Islet precursor cell (in vitro differentiated cells): ENCODE results near the gene CRYBG2.
"Not testable (repeated sequence)": the region's sequence is repeated elsewhere in the genome, so short reads cannot be mapped to it uniquely, and the experiment has no call there.

ENCODE experiments used
- DNase-seq: peaks from one replicate; pipeline ENCODE4 v3.0.0-alpha.2; 2018

CRYBG2 gene

DNA sequence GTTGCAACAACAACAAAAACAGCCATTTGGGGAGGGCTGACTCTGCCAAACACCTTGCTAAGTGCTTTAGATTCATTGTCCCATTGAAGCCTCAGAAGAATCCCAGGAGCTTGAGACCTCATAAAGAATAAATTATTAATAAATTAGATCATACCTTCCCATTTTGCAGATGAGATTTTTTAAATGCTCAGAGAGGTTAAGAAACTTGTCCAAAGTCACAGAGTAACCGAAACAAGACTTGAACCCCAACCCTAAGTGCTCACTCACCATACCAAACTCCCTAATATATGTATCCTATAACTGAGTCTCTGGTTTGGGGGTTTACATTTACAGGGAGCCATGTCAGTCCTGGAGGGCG is 3.6 kb downstream of the CRYBG2 start:
- no peak for DNase-seq

DNA sequence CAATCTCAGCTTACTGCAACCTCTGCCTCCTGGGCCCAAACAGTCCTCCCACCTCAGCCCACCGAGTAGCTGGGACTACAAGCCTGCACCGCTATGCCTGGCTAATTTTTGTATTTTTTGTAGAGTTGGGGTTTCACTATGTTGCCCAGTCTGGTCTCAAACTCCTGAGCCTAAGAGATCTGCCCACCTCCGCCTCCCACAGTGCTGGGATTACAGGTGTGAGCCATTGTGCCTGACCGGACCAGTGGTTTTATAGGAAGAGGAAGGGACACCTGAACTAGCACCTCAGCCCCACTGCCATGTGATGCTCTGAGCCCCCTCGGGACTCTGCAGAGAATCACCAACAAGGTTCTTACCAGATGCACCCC is 4.1 kb downstream of the CRYBG2 start:
- no peak for DNase-seq

DNA sequence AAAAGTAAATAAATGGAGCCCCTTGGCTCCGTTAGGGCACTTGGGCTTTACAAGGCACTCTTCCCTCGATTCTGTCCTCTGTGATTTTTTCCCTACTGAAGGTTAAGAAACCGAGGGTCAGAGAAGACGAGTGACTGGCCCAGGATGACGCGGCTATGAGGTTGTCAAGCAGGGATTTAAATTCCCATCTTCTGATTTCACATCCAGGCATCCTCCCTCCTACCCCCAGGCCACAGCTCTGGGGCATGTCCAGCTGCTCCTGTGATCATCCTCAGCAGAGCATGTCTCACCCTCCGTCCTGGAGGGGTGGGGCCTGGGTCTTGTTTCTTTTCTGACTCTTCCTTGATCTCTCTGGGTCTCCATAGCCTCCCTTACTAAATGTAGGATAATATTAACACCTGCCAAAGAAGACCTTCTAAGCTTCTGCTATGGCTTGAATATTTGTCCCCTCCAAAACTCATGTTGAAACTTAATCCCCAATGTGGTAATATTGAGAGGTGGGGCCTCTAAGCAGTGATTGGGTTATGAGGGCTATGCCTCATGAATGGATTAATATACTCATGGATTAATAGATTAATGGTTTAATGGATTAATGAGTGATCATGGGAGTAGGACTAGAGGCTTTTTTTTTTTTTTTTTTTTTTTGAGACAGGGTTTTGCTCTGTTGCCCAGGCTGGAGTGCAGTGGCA is 4.6 kb downstream of the CRYBG2 start:
- DNase-seq, result peak; percentile 96

DNA sequence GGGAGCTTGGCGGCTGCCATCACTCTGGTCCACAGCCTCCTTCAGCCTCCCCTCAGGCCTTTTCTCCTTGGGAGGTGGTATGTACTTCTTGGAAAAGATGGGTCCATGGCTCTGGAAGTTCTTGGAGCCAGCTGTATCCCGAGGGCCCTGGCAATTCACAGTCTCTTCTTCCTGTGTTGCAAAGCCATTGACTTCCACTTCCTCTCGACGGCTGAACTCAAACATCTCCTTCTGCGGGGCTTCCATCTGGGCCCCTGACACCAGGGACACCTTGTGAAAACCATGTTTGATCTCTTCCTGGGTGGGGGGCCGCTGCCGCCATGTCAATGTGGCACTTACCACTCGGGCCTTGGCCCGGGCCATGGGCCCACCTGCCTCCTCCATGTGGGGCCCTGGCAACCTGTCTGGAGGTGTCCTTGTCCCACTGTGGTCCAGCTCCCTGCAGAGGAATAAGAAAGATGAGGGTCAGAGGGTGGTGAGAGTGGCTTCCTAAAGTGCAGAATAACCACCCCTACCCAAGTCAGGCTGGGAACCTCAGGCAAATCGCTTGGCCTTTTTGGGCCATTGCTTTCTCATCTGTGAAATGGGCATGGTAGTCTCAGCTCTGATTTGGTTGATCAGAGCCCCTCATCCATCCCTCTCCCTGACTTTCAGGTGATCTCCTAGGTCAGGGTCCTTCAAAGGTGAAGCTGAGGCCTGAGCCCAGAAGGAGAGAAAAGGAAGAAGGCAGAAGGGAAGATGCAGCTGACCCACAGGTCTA is 7.5 kb downstream of the CRYBG2 start:
- no peak for DNase-seq

DNA sequence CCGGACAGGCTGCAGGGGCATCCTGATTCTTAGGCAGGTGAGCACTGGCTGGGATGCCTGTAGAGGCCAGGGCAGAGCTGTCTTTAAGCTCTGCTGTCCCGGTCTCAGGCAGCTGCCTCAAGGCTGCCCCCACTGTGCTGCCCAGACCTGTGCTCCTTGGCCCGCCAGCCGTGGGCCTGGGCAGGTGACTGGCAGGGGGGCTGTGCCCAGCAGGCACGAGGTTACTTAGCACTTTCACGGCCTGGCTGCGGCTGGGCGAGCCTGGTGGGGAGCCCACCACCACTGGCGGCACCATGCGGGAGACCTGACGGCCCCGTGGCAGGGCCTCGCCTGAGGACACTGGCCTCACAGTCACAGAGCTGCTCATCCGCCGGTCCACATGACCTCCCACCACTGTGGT is 8.2 kb downstream of the CRYBG2 start:
- peak; percentile 52 for DNase-seq

DNA sequence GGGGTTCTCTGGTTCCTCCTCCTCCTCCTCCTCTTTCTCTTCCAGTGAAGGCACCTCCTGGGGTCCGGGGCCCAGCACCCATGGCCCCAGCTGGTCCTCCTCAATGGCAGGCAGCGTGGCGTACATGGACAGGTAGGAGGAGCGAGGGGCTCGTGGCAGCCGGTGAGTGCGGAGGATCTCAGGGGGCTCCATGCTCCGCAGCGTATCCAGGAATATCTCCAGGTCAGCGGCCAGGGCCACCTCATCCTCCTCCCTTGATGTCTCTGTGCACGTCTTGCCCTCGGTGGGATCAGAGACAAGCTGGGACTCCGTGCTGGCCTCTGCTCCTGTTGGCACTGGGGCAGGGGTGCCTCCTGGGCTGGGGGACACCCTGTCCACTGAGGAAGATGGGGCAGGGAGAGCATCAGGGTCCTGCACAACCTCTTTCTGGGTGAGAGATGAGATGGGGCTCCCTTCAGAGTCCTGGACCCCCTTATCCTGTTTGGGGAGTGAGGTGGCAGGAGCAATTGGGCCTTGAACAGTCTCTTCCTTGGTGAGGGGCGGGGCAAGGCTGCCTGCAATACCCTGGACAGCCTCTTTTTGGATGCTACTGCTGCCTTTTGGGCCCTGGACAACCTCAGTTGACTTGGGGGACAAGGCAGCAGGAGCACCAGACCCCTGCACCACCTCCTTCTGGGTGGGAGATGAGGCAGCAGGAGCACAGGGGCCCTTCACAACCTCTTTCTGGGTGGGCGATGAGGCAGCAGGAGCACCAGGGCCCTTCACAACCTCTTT is 9.6 kb downstream of the CRYBG2 start:
- no peak for DNase-seq

DNA sequence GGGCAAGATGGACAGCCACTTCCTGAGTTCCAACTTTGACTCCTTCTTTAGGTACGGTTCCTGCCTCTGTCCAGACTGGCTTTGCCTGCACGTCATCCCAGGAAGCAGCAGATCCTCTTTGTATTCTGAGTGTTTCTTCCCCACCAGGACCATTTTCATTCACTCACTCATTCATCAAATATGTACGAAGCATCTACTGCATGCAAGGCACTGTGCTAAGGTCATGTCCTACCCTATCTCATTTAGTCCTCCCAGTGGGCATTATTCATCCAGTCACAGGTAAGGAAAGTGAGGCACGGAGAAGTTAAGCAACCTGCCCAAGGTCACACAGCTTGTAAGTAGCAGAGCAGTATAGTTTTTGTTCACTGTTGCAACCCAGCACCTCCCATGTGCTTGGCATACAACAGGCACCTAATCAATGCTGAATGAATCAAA is 13.9 kb downstream of the CRYBG2 start:
- DNase-seq, result no peak

DNA sequence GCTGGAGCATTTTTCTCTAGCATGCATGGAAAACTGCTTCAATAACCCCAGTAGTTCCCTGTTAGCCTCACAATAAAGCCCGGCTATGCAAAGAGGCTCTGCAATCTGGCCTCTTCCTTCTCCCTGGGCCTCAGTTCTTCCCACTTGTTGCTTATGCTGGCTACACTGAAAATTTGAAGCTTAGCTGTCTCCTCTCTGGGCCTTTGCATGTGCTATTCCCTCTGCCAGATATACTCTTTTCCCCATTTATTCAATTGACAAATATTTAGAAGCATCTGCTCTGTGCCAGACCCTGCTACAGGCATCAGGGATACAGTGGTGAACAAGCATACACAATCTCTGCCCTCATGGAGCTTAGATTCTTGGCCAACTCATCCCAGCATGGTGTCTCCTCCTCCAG is 15.3 kb downstream of the CRYBG2 start:
- no peak for DNase-seq

DNA sequence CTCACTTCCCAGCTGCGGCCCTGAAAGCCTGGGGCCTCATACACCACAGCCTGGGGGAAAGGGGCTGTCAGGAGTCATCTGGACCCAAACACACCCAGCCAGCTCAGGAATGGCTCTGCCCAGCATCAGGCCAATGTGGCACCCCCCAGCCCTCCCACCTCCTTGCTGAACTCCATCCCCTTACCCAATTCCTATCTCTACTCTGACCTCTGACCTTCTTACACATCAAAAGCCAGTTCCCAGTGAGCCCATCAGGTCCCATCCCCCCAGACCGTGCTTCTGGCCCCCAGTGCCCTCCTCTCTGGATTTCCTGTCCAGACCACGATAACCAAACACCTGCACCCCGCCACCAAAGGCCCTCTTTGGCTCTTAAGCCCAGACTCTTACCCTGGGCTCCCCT is 16.3 kb downstream of the CRYBG2 start:
- DNase-seq, result no peak

DNA sequence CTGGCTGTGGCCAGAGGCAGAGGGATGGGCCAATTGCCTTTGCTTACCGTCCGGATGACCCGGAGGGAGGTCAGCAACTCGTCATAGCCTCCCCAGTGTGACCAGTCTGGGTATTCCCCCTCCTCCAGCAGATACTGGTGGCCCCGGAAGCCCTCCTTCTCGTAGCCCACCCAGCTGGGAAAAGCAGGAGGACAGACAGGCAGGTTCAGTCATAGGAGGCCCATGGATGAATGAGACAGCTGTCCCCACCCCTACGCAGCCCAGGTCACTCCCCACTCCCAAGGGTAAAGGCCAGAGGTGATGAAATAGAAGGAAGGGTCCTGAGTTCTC is 16.8 kb downstream of the CRYBG2 start:
- no peak for DNase-seq

DNA sequence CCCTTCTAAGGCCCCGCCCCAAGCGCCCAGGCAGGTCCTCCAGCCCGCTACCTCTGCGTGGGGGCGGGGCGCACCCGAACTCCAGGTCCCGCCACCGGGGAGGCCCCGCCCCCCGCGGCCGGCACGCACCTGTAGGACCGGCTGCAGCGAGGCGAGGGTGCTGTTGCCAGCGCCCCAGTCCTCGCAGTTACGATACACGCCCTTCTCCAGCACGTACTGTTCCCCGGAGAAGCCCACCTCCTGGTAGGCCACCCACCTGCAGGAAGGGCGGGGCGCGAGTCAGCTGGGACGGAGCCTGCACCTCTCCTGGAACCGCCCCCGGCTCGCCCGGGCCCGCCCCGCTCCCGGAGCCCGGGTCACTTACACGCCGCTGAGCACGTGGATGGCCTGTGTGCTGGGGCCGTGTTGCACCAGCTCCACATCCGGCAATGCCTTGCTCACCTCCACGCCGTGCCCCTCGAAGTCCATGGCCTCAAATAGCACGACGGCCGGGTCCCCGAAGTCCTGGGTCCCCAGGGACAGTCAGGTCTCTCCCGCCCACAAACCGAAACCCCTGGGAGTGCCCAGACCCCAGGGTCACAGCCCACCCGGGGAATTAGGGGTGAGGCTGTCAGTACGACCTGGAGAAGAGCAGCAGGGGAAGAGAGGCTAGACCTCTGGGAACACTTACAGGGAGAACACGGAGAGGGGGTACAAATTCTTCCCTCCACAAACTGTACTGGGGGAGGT is 17.3 kb downstream of the CRYBG2 start:
- peak; percentile 91 for DNase-seq

DNA sequence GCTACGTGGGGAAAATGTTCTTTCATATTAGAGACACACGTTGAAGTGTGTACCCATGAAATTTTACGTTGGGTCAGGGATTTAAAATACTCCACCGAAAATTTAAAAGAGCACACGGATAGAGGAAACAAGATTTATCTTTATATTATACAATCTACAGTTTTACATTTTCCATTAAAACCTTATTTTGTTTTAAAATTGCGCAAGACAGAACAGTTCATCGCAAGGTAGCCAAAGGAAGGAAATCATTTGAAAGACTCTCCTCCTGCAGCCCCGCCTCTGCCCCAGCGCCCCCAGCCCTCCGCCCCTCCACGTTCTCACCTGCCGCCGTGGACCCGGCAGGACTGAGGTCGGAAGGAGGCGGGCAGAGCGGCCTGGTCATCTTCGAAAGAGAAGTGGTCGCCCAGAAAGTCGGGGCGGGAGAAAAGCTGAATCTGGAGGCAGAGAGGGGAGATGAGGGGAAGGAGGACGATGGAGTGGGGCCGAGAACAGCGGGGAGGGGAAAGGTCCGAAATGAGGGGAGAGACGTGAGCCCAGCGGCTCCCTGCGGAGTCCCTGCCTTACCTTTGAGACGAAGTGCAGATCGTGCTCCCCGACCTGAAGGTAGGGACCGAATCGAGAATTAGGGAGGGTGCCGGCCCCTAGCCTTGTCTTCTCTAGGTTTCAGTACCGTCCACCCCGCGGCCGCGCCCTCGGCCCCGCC is 18.0 kb downstream of the CRYBG2 start:
- DNase-seq, result no peak

DNA sequence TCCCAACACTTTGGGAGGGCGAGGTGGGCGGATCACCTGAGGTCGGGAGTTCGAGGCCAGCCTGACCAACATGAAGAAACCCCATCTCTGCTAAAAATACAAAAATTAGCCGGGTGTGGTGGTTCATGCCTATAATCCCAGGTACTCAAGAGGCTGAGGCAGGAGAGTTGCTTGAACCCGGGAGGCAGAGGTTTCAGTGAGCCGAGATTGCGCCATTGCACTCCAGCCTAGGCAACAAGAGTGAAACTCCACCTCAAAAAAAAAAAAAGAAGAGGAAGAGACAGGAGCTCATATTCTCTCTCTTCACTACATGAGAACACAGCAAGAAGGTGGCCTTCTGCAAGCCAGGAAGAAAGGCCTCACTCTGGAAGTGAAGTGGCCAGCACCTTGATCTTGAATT is 20.6 kb downstream of the CRYBG2 start:
- DNase-seq, result not testable (repeated sequence)

DNA sequence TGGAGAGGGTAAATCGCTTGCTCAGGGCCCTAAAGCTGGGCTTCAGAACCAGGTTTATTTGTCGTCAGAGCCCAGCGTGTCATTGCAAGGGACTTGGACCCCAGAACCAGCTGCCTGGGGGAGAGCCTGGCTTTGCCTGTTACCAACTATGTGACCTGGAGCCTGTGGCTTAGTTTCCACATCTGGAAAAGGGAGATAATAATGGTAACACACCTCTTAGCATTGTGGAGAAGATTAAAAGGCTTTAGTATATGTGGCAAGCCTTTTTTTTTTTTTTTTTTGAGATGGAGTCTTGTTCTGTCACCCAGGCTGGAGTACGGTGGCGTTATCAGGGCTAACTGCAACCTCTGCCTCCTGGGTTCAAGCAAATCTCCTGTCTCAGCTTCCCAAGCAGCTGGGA is 23.7 kb downstream of the CRYBG2 start:
- no peak for DNase-seq

DNA sequence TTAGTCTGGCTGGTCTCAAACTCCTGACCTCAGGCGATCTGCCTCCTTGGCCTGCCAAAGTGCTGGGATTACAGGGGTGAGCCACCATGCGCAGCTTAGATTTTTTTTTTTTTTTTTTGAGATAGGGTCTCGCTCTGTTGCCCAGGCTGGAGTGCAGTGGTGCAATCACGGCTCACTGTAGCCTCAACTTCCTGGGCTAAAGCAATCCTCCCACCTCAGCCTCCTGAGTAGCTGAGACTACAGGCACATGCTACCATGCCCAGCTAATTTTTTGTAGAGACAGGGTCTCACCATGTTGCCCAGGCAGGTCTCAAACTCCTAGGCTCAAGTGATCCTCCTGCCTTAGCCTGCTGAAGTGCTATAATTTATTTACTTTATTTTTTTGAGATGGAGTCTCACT is 24.6 kb downstream of the CRYBG2 start:
- not testable (repeated sequence) for DNase-seq

DNA sequence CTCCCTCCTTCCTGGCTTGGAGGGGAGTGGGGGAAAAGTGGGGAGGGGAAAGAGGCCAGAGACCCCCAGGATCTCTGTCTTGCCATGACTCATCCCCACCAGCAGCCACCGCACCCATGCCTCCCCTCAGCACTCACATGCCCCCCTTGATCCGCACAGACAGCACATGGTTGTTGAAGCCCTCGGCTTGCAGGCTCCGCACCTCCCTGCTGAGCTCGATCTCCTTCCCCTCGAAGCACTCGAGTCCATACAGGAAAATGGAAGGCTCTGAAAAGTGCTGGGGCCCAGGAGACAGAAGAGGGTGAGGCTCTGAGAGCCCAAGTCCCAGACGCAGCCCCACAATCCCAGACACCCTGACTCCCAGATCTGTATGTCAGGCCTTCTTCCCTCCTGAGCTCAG is 25.3 kb downstream of the CRYBG2 start:
- DNase-seq, result no peak

DNA sequence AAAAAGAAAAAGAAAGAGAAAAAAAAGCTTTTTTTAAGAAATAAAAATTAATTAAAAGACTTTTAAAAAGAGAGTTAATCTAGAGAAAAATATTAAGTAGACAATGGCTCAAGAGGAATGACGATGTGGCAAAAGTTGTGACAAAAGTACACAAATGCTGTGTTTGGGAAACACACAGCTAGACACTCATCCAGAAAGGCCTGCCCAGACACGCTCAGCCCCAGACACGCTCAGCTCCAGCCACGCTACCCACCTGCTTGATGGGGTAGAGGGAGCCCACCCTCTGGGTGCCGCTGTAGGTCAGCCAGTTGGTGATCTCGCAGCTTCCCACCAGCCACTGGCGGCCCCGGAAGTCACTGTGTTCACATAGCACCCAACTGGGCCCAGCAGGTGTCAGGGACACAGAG is 26.0 kb downstream of the CRYBG2 start:
- DNase-seq, result no peak

DNA sequence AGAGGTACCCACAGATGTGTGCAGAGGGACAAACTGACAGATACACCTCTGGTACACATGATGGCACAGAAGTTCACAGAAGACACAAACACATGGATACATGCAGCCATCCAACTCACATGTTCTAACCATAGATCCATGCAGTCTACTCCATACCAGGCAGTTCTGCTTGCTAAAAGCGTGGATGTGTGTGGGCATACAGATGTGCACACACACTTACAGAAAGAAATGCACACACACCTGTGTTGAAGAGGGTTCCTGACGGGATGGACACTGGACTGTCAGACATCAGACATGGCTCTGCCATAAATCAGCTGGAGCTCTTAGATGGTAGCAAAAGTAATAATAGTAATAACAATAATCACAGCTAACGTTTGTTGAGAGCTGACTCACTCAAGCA is 29.4 kb downstream of the CRYBG2 start:
- no peak for DNase-seq

DNA sequence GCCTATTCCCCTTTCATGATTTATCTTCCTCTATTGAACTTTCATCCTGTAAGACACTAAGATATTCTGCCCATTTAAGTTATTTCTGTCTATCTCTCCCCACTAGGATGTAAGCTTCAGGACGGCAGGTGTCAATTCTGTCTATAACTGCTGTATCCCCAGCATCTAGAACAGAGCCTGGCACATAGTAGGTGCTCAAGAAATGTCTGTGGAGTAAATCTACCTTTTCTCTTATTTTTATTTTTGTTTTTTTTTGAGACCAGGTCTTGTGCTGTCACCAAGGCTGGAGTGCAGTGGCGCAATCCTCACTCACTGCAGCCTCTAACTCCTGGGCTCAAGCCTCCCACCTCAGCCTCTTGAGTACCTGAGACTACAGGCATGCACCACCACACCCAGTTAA is 30.5 kb downstream of the CRYBG2 start:
- no peak for DNase-seq

DNA sequence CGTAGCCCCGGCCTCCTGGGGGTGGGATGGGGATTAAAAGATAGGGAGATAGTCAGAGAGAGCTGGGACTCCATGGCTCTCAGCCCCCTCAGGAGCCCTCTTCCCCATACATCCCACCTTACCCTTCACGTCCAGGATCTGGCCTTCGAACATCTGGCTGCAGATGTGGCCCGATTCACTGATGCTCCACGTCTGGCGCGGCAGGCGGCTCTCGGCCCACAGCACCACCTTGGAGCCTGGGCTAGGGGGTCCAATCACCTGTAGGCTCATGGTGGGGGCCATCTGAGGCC is 31.9 kb downstream of the CRYBG2 start:
- DNase-seq, result no peak

DNA sequence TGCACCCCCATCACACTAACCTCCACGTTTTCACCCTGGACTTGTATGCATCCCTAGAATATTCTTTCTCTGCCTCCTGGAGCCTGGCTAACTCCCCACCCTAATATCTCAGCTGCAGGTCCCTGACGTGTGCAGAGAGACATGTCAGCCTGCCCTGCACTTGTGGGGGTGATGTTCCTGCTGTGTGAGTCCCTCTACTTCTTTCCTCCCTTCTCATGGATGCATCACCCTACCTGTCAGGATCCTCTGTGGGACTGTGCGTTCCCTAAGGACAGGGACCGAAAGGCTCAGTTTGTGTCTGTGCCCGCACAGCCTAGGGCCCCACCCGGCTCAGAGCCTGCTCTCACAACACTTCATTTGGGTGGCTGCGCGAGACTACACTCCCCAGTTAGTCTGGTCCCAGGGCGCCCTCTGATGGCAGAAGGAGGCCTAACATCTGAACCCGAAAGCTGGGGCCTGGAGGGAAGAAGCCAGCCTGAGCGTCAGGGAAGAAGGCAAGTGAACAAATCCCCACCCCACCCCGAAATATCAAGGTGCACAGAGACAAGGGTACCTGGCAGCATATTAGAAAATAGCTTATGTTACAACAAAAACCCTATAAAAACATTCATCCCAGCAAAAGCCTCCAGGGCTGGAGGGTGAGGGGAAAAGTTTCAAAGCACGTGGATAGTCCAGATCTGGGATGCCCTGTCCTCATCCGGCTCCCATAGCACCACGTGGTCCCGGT is 32.5 kb downstream of the CRYBG2 start:
- peak; percentile 94 for DNase-seq

DNA sequence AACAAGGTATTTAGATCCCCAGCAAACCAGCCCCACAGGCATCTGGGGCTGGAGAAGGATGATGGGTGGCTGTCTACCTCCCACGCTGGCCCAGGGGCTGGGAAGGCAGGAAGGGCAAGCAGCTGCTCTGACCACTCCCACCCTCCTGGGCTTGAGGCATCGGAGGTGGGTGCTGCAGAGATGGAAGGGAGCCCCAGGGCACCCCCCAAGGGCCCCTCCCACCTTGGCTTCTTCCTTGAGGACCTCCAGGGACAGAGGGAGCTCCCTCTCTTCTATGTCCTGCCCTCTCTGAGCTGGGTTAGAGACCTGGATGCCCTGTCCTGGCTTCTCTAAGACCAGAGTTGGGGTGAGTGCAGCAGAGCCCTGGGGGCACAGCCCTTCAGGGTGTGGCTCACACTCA is 33.0 kb downstream of the CRYBG2 start:
- no peak for DNase-seq
